ENCODE results near the gene OVCH1.

The OVCH1 gene

GRCh38 chr12:29521951-29522350 lies 24.5 kb upstream of the OVCH1 start:
- ATAC-seq: no peak
- no peak for TF ChIP-seq ISL1 (CRISPR knock-in tag; IDR thresholded peaks at IDR 0.05)
- no peak for TF ChIP-seq TOX (CRISPR knock-in tag; IDR thresholded peaks at IDR 0.05; ENCODE audit: borderline replicate concordance)

GRCh38 chr12:29519585-29520182 lies 22.2 kb upstream of the OVCH1 start:
- ATAC-seq: peak; percentile 48; the same call in 1 of the 3 replicates
- no peak for TF ChIP-seq ZNF8 (CRISPR knock-in tag; IDR thresholded peaks at IDR 0.05)
- TF ChIP-seq SNAI2 (CRISPR knock-in tag; IDR thresholded peaks at IDR 0.05): no peak
- no peak for TF ChIP-seq OSR1 (CRISPR knock-in tag; IDR thresholded peaks at IDR 0.05)
- no peak for TF ChIP-seq PPARA (CRISPR knock-in tag; IDR thresholded peaks at IDR 0.05; ENCODE audit: borderline replicate concordance)
- no peak for TF ChIP-seq CSRNP3 (CRISPR knock-in tag; IDR thresholded peaks at IDR 0.05)
- no peak for TF ChIP-seq PATZ1 (CRISPR knock-in tag; IDR thresholded peaks at IDR 0.05; ENCODE audit: borderline replicate concordance)
- no peak for TF ChIP-seq POU6F1 (CRISPR knock-in tag; IDR thresholded peaks at IDR 0.05; ENCODE audit: borderline replicate concordance, low read depth)
- TF ChIP-seq ZNF70 (CRISPR knock-in tag; IDR thresholded peaks at IDR 0.05): no peak
- no peak for TF ChIP-seq ZC3H10 (CRISPR knock-in tag; IDR thresholded peaks at IDR 0.05)
- TF ChIP-seq ARNTL (CRISPR knock-in tag; IDR thresholded peaks at IDR 0.05; ENCODE audit: borderline replicate concordance, low read depth): no peak
- no peak for TF ChIP-seq ZFP3 (CRISPR knock-in tag; IDR thresholded peaks at IDR 0.05)
- no peak for TF ChIP-seq ESRRG (CRISPR knock-in tag; IDR thresholded peaks at IDR 0.05)
- no peak for TF ChIP-seq ZFP30 (CRISPR knock-in tag; IDR thresholded peaks at IDR 0.05)
- no peak for TF ChIP-seq TCF4 (CRISPR knock-in tag; IDR thresholded peaks at IDR 0.05; ENCODE audit: borderline replicate concordance)

GRCh38 chr12:29518407-29518806 lies 20.9 kb upstream of the OVCH1 start:
- no peak for TF ChIP-seq BACH2 (CRISPR knock-in tag; IDR thresholded peaks at IDR 0.05; ENCODE audit: borderline replicate concordance)
- no peak for TF ChIP-seq ARNTL (CRISPR knock-in tag; IDR thresholded peaks at IDR 0.05; ENCODE audit: borderline replicate concordance, low read depth)
- no peak for TF ChIP-seq ESRRG (CRISPR knock-in tag; IDR thresholded peaks at IDR 0.05)
- TF ChIP-seq GLIS3 (CRISPR knock-in tag; IDR thresholded peaks at IDR 0.05): no peak
- TF ChIP-seq SNAI2 (CRISPR knock-in tag; IDR thresholded peaks at IDR 0.05): no peak
- TF ChIP-seq CSDC2 (CRISPR knock-in tag; IDR thresholded peaks at IDR 0.05): no peak
- no peak for TF ChIP-seq ISL1 (CRISPR knock-in tag; IDR thresholded peaks at IDR 0.05)
- no peak for TF ChIP-seq ZNF565 (CRISPR knock-in tag; conservative IDR thresholded peaks at IDR 0.05; ENCODE audit: low read depth)
- TF ChIP-seq ZNF70 (CRISPR knock-in tag; IDR thresholded peaks at IDR 0.05): no peak
- no peak for TF ChIP-seq CSRNP3 (CRISPR knock-in tag; IDR thresholded peaks at IDR 0.05)
- no peak for TF ChIP-seq ZFP3 (CRISPR knock-in tag; IDR thresholded peaks at IDR 0.05)
- no peak for TF ChIP-seq POU6F1 (CRISPR knock-in tag; IDR thresholded peaks at IDR 0.05; ENCODE audit: borderline replicate concordance, low read depth)
- TF ChIP-seq TCF4 (CRISPR knock-in tag; IDR thresholded peaks at IDR 0.05; ENCODE audit: borderline replicate concordance): no peak
- no peak for TF ChIP-seq ZFP30 (CRISPR knock-in tag; IDR thresholded peaks at IDR 0.05)
- TF ChIP-seq ZC3H10 (CRISPR knock-in tag; IDR thresholded peaks at IDR 0.05): no peak
- no peak for TF ChIP-seq OSR1 (CRISPR knock-in tag; IDR thresholded peaks at IDR 0.05)
- no peak for ATAC-seq
